DMS114 treated with DMSO at 0.1 percent for 48 hours (cell line): ENCODE measurements around the gene HADHA.

ENCODE experiments used
- DNase-seq: peaks from one replicate; lab custom pipeline; 2025; ENCODE audit not compliant: unreplicated experiment; lab: John Stamatoyannopoulos, UW

The HADHA gene

GRCh38 chr2:26245810-26246209 is 1.4 kb upstream of the HADHA start:
- DNase-seq = no peak

DNA sequence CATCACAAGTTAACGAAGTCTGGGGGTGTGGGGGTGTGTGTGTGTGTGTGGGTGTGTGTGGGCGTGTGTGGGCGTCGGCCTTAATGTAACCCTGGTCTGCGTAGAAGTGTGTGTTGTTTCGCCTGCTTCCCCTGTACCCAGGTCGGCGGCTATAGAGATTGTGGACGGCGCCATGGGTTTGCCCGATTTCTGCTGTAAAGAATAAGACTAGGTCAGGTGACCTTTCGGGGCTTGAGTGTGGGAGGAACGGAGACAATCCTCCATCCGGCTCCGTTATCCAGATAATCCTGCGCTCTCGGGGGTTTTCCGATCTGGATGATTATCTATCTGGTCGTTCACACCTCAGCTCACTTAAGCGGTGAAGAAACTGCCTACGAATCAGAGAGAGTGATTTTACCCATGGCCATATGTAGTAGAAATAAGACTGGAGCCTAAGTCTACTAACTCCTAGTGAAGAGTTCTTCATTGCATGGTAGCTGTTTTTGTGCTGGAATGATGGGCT is 850 bp upstream of the HADHA start:
- no peak for DNase-seq

DNA sequence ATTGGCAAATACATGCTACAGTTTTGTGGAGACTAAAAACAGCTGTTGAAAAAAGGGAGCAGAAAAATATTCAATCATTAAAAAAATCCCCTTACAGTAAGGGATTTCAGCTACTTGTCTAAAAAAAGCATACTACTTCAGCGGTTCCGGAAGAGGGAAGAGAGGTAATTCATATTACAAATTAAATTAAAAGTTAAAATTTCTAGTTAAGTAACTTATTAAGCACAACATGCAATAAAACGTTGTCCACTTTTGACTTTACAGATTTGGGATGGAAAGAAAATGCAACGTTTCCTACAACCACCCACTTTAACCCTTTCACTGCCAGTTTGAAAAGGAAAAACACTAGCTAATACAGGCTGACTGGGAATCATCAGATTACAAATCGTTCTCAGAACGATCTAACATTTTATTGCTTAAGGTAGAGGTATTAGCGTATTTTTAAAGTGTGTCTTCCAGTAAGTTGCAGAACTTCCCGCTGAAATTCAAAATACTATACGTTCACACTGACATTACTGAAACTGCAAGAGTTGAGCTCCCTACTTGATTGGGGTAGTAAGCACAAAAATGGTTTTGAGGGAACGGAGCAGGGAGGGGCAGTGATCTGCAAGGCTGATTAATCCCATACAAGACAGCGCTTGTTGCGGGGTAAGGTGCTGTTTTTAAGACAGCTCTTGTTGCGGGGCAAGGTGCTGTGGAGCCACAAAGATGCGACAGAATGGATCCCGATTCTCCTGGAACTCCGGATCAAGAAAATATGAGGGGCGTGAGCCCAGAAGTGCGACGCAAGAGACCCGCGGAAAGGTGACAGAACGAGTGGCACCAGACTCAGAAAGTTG is 743 bp downstream of the HADHA start:
- DNase-seq = peak; percentile 19

DNA sequence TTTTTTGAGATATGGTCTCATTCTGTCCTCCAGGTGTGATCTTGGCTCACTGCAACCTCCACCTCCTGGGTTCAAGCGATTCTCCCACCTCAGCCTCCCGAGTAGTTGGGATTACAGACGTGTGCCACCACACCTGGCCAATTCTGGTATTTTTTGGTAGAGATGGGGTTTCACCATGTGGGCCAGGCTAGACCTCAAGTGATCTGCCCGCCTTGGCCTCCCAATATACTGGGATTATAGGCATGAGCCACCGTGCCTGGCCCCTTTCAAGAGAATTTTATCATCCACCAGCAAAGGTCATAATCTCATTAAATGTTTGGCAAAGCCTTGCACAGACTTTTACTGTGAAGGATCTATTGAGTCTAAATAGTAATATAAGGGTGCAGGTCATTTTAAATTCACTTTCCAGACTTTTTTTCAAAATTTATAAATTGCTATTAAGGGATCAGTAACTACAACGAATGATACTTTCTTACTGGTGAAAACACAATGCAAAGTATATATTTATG is 2.5 kb downstream of the HADHA start:
- DNase-seq = no peak

DNA sequence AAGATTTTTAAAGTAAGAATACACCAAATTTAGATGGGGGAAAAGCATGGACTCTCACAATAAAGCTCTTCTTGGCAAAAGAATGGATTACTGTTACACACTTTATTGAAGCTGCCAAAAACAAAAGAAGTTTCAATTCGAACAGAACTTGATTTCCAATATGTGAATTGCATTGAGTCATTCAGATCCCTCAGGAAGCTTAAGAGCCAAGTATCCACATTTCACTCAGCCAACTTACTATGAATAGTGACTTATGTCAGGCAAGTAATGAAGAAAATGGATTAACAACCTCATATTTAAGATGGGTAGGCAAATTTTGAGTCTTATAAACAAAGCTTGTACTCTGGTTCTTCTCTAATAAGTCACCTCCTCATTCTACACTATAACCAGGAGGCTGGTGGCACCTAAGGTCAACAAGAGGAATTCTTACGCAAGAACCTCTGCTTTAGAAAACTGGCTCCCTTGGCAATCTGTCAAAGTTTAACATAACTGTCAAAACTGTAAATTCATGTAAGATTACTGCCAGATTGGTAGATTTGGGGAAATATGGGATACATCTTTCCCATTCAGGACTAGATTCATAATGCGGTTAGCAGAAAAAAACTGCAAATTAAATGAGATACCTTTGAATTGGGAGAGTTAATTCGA is 6.0 kb downstream of the HADHA start:
- no peak for DNase-seq

GRCh38 chr2:26237868-26238267 is 6.6 kb downstream of the HADHA start:
- no peak for DNase-seq

DNA sequence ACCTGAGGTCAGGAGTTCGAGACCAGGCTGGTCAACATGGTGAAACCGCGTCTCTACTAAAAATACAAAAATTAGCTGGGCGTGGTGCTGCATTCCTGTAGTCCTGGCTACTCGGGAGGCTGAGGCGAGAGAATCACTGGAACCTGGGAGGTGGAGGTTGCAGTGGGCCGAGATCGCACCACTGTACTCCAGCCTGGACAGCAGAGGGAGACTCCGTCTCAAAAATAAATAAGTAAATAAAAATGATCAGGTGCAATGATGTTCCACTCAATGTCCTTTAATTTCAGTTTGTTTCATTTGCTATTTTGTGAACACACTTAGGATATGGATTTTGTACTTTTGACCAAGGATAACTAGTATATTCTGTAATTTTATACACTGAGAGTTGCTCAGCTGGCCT is 9.3 kb downstream of the HADHA start:
- DNase-seq = no peak

DNA sequence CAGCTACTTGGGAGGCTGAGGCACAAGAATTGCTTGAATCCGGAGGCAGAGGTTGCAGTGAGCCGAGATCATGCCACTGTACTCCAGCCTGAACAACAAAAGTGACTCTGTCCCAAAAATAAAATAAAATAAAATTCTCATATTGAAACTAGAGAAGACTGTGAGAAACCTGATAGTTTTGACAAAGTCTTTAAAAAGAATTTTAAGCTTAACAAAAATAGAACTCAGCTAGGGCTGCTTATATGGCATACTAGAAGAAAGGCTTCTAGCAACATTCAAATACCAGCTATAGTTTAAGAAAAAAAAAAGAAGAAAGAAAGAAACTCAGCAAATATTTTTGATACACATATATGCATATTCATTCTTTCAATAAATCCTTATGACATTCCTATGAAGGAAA is 13.6 kb downstream of the HADHA start:
- DNase-seq = no peak

- DNase-seq = no peak
These were observed 14.8 kb downstream of the HADHA start for GRCh38 chr2:26229595-26229994.

- DNase-seq = no peak
These were observed 20.3 kb downstream of the HADHA start for GRCh38 chr2:26224095-26224494.

- DNase-seq = no peak
These were observed 21.4 kb downstream of the HADHA start for GRCh38 chr2:26223018-26223417.

DNA sequence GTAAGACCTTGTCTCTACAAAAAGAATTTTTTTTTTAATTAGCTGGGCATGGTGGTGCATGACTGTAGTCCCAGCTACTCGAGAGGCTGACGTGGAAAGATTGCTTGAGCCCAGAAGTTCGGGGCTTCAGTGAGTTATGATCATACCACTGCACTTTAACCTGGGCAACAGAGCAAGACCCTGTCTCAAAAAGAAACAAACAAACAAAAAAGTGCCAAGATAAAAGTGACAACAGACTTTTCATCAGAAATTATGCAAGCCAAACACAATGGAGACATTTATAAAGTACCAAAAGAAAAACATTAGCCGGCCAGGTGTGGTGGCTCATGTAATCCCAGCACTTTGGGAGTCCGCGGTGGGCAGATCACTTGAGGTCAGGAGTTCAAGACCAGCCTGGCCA is 26.7 kb downstream of the HADHA start:
- DNase-seq = no peak

DNA sequence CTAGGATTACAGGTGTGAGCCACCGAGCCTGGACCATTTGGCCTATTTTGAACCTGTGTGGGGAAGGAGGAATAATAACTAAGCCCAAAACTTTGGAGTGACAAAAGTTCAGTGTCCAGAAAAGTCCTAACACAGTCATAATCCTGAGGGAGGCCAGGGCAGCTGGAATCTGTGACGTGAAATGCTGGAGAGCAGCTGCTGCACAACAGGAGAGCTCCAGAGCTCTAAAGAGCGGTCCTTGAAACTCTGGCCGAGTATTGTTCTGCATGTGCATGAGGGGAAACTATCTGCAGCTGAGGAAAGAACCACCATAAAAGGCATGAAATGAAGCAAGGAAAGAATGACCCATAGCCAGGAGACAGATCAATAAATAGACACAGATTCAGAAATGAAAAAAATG is 27.8 kb downstream of the HADHA start:
- DNase-seq = no peak

DNA sequence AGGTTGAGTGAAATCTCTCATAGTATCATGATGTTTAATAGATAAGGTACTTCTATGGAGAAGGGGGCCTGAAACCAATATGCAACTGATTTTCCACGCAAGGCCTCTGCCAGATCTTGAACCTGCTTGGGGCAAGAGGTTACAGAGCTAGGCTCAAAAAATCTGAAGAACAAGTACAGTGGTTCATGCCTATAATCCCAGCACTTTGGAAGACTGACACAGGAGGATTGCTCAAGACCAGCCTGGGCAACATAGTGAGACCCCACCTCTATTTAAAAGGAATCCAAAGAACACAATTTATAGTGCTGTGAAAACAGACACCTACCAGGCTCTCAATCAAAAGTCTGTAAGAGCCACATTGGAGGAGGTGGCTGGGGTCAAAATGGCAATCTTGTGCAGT is 28.6 kb downstream of the HADHA start:
- no peak for DNase-seq

DNA sequence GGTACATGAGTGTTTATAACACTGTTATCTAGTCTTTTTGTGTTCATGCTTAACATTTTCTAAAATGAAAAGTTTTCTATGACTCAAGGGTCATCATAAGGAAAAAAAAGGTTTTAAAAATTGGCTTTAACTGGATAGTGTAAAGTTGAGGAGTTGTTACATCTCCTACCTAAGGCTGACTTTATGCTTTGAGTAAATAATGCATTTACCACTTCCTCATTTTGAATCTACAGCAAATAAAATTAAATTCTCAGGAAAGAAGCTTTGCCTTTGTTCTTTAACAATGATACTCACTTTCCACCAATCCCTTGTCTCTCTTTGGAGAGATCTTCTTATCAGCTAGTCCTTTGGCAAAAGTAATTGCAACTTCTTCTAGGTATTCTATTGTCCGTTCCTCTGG is 29.7 kb downstream of the HADHA start:
- DNase-seq = no peak

- no peak for DNase-seq
These were observed 32.4 kb downstream of the HADHA start for GRCh38 chr2:26212011-26212410.

DNA sequence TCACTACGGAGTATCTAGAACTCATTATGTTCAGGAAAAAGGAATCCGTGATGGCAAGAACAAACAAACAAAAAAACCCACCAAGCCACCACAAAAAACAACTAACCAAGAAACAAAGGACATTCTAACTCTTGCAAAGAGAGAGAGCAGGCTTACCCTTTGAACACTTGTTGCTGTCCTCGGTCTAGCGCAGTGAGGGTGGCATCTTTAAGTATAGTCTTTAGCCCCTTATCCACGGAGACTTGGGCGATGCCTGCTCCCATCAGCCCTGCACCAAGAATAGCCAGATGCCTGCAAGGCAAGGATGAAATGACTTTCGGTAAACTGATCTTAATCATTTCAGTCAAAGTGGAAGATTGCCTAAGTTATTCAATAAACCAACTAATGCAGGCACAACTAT is 40.5 kb downstream of the HADHA start:
- DNase-seq = no peak

GRCh38 chr2:26202981-26203490 is 41.4 kb downstream of the HADHA start:
- DNase-seq = no peak

DNA sequence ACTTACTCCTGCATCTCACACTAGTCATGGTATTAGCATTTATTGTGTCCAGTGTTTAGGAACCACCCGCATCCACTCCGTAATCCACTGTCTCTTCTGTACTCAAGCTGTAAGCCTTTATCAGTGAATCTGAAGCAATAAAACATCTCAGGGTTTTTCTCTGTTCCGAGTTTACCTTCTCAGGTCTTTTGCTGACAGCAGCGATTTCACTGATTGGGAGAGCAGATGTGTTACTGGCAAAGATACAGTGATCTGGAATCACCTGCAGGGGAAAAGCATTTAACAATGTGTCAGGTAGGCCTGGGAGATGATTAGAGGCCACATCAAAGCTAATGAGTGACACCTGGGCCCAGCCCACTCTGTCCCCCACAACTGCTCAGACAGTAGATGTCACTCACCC is 46.9 kb downstream of the HADHA start:
- no peak for DNase-seq

GRCh38 chr2:26196683-26197418 is 47.6 kb downstream of the HADHA start:
- DNase-seq = no peak
